ENCODE results near the gene CD4. TPM values are rescaled to one million over a fixed set of nuclear protein-coding genes. Genes with fewer than 3 reads are reported as not detected.

CD4 gene
- total RNA-seq, 2 experiments from 2014 or later, result not detected

DNA sequence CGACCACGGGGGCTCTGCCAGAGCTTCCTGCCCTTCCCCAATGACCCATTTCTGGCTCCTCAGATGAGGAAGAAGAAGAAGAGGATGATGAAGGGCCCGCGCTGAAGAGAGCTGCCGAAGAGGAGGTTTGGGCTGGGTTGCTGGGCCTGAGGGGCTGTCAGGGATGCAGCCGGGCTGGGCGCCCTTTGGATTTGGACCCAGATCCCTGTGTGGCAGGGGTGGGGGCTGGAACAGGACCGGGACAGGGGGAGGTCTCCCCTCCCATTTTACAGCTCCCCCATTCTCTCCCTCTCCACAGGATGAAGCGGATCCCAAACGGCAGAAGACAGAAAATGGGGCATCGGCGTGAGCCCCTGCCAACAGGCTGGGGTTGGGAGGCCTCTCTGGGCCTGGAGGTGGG is 19.2 kb upstream of the CD4 start:
- H3K9me3 ChIP-seq (ENCODE audit: low read length), result no peaks in the 10 kb centered on the region
- no peaks in the 10 kb centered on the region for H3K79me2 ChIP-seq (ENCODE audit: insufficient read depth, low read depth, low read length)
- DNase-seq (ENCODE audit: low spot score), result no peak
- intact Hi-C loops (cut with micrococcal nuclease; ENCODE audit: unreplicated experiment), result no loop called here
- no peaks in the 10 kb centered on the region for H4K20me1 ChIP-seq (ENCODE audit: insufficient read depth, low read length)
- BruUV-seq (replicated peaks), result no TSS peak
- H3K4me1 ChIP-seq (ENCODE audit: insufficient read depth, low read length, poor library complexity, severe bottlenecking), result peaks cover 38% of the 10 kb centered on the region
- H3K4me2 ChIP-seq (ENCODE audit: low read length), result no peak overlapping the region
- TF ChIP-seq, protein P1, sequence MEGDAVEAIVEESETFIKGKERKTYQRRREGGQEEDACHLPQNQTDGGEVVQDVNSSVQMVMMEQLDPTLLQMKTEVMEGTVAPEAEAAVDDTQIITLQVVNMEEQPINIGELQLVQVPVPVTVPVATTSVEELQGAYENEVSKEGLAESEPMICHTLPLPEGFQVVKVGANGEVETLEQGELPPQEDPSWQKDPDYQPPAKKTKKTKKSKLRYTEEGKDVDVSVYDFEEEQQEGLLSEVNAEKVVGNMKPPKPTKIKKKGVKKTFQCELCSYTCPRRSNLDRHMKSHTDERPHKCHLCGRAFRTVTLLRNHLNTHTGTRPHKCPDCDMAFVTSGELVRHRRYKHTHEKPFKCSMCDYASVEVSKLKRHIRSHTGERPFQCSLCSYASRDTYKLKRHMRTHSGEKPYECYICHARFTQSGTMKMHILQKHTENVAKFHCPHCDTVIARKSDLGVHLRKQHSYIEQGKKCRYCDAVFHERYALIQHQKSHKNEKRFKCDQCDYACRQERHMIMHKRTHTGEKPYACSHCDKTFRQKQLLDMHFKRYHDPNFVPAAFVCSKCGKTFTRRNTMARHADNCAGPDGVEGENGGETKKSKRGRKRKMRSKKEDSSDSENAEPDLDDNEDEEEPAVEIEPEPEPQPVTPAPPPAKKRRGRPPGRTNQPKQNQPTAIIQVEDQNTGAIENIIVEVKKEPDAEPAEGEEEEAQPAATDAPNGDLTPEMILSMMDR (conservative IDR thresholded peaks at IDR 0.05; ENCODE audit: low read length), result no peak
- no peak for TF ChIP-seq EZH2phosphoT487 (IDR thresholded peaks at IDR 0.05; ENCODE audit: borderline replicate concordance, low read depth, low read length)
- no peak overlapping the region for H3K27ac ChIP-seq (ENCODE audit: low read depth, low read length, poor library complexity, severe bottlenecking)
- H2AFZ ChIP-seq (ENCODE audit: low read length), result no peak overlapping the region
- H3K36me3 ChIP-seq (ENCODE audit: insufficient read depth, low read length), result no peaks in the 10 kb centered on the region
- no peak overlapping the region for H3K4me3 ChIP-seq (ENCODE audit: low read depth, low read length, poor library complexity, severe bottlenecking)
- no peaks in the 10 kb centered on the region for H3K9me2 ChIP-seq (ENCODE audit: insufficient read depth, low read length)
- ChIA-PET POLR2A (interaction anchor here (1.0 kb wide), 1 partner anchor 16 kb away, joined by 3 read pairs; no protein-coding TSS in a partner anchor), CTCF (ENCODE audit: unreplicated experiment) (interaction anchor here (1.3 kb wide), 1 partner anchor 16 kb away, joined by 4 read pairs; no protein-coding TSS in a partner anchor)

DNA sequence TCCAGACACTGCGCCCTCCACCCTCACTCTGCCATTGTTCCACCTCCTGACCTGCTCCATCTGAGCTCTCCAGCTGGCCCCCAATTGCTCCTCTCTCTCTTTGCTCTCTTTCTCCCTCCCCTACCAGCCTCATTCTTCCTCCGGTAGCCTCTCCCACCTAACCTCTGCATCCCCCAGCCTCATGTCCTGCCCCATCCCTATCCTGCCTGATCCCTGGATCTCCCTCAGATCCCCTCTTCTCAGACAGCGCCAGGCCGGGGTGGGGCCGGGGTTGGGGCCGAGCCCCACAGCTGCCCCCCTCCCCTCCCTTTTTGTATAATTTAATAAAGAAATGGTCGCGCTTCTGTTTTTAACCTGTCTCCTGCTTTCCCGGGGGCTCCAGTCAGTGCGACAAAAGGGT is 18.7 kb upstream of the CD4 start:
- no peak for DNase-seq (ENCODE audit: low spot score)
- no peak overlapping the region for H3K4me3 ChIP-seq (ENCODE audit: low read depth, low read length, poor library complexity, severe bottlenecking)
- H3K4me2 ChIP-seq (ENCODE audit: low read length), result no peak overlapping the region
- H2AFZ ChIP-seq (ENCODE audit: low read length), result no peak overlapping the region
- H3K36me3 ChIP-seq (ENCODE audit: insufficient read depth, low read length), result no peaks in the 10 kb centered on the region
- H3K79me2 ChIP-seq (ENCODE audit: insufficient read depth, low read depth, low read length), result no peaks in the 10 kb centered on the region
- H3K27ac ChIP-seq (ENCODE audit: low read depth, low read length, poor library complexity, severe bottlenecking), result no peak overlapping the region
- intact Hi-C loops (cut with micrococcal nuclease; ENCODE audit: unreplicated experiment), result no loop called here
- H3K4me1 ChIP-seq (ENCODE audit: insufficient read depth, low read length, poor library complexity, severe bottlenecking), result peaks cover 33% of the 10 kb centered on the region
- TF ChIP-seq, protein P1 (conservative IDR thresholded peaks at IDR 0.05; ENCODE audit: low read length), result no peak
- no peak for TF ChIP-seq EZH2phosphoT487 (IDR thresholded peaks at IDR 0.05; ENCODE audit: borderline replicate concordance, low read depth, low read length)
- ChIA-PET CTCF (ENCODE audit: unreplicated experiment) (interaction anchor here (0.7 to 1.3 kb wide), 2 partner anchors 17 to 54 kb away, joined by 3 to 4 read pairs; no protein-coding TSS in a partner anchor), POLR2A (interaction anchor here (0.6 to 1.0 kb wide), 2 partner anchors 17 to 271 kb away, joined by 3 read pairs; no protein-coding TSS in a partner anchor)
- H3K9me3 ChIP-seq (ENCODE audit: low read length), result no peaks in the 10 kb centered on the region
- H3K9me2 ChIP-seq (ENCODE audit: insufficient read depth, low read length), result no peaks in the 10 kb centered on the region
- no peaks in the 10 kb centered on the region for H4K20me1 ChIP-seq (ENCODE audit: insufficient read depth, low read length)
- no TSS peak for BruUV-seq (replicated peaks)

DNA sequence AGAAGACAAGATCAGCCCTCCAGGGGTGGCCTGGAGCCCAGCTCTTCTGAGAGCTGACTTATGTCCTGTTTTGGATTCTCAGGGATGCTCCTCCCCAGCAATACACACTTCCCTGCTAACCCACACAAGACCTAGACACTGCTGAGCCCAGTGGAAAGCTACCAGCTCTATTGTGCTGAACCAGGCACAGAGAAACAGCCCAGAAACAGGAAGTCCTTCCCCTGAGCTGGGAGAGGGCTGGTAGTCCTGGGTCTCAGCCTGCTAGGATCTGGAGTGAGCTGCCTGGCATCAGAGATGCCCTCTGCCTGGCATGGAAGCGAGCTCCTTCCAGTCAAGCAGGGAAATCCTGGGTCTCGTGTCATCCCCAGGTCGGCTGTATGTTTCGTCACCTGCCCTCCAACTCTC is 18.2 kb upstream of the CD4 start:
- intact Hi-C loops (cut with micrococcal nuclease; ENCODE audit: unreplicated experiment), result no loop called here
- Histone ChIP-seq H3K9me3 (ENCODE audit: low read length) (no peaks in the 10 kb centered on the region), H2AFZ (ENCODE audit: low read length) (no peak overlapping the region), H3K36me3 (ENCODE audit: insufficient read depth, low read length) (no peaks in the 10 kb centered on the region), H3K27ac (ENCODE audit: low read depth, low read length, poor library complexity, severe bottlenecking) (no peak overlapping the region), H3K4me3 (ENCODE audit: low read depth, low read length, poor library complexity, severe bottlenecking) (no peak overlapping the region), H3K79me2 (ENCODE audit: insufficient read depth, low read depth, low read length) (no peaks in the 10 kb centered on the region), H3K4me1 (ENCODE audit: insufficient read depth, low read length, poor library complexity, severe bottlenecking) (peaks cover 28% of the 10 kb centered on the region), H3K9me2 (ENCODE audit: insufficient read depth, low read length) (no peaks in the 10 kb centered on the region), H3K4me2 (ENCODE audit: low read length) (no peak overlapping the region), H4K20me1 (ENCODE audit: insufficient read depth, low read length) (no peaks in the 10 kb centered on the region)
- peak; percentile 41 for DNase-seq (ENCODE audit: low spot score)
- TF ChIP-seq, protein P1 (conservative IDR thresholded peaks at IDR 0.05; ENCODE audit: low read length), result no peak
- TF ChIP-seq EZH2phosphoT487 (IDR thresholded peaks at IDR 0.05; ENCODE audit: borderline replicate concordance, low read depth, low read length), result no peak
- ChIA-PET POLR2A (interaction anchor here (0.6 to 1.1 kb wide), 3 partner anchors 17 to 272 kb away, joined by 3 read pairs; no protein-coding TSS in a partner anchor), CTCF (ENCODE audit: unreplicated experiment) (interaction anchor here (0.6 to 1.3 kb wide), 3 partner anchors 17 to 150 kb away, joined by 3 to 4 read pairs (median 3); no protein-coding TSS in a partner anchor)
- no TSS peak for BruUV-seq (replicated peaks)

Measured in OCI-LY7 (cell line).